ENCODE results near the gene CDH13.

GRCh38 chr16:83599789-83600462, 973.2 kb downstream of the CDH13 start:
- no peak for TF ChIP-seq CTCF (IDR thresholded peaks at IDR 0.05; ENCODE audit: poor library complexity, severe bottlenecking)
- TF ChIP-seq POLR2AphosphoS5 (IDR thresholded peaks at IDR 0.05), result no peak
- TF ChIP-seq REST (IDR thresholded peaks at IDR 0.05; ENCODE audit: borderline replicate concordance), result no peak
- TF ChIP-seq EZH2 (IDR thresholded peaks at IDR 0.05; ENCODE audit: borderline replicate concordance, insufficient read depth, low read length, poor library complexity, severe bottlenecking), result no peak
- TF ChIP-seq MXI1 (conservative IDR thresholded peaks at IDR 0.05; ENCODE audit: poor library complexity, severe bottlenecking), result no peak
- TF ChIP-seq RAD21 (conservative IDR thresholded peaks at IDR 0.05), result no peak

Measured in neural cell (in vitro differentiated cells).